SK-N-MC (cell line): ENCODE data around the gene UMAD1.

Experiments used
- EZH2 ChIP-seq: fragments of 200-600 bp; sonication (generic); IDR thresholded peaks from one replicate; pipeline ENCODE4 v1.6.1; 2017; ENCODE audit warnings: antibody characterized with exemption
- POLR2AphosphoS5 ChIP-seq: IDR thresholded peaks from 2 replicates; pipeline ENCODE4 v1.6.1; 2012; ENCODE audit warnings: mild to moderate bottlenecking, low read depth, low read length, borderline replicate concordance

DNA sequence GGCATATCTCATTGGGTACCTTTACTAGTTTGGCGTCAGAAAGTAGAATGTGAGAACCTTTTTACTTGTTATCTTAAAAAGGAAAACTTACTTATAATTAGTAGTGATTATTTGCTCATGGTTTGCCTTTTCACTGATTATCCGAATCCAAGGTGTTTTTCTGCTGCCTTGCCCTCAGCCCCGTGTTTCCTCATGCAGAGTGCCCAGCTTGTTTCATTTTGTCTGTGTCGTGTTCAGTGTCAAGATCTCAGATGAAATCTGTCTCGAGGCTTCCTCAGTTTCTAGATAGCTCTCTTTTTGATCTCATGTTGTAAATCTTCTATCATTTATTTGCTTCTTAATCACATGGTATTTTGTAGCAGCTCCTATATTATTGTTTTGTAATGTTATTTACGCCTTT, 47.8 kb downstream of the UMAD1 start:
- TF ChIP-seq EZH2 (no peak), POLR2AphosphoS5 (no peak)
